Adrenal gland (tissue), 5 donors: ENCODE data around the gene RCAN1.

Experiments used
- POLR2A ChIP-seq, 2 donors: fragments of 450-650 bp; IDR thresholded peaks; one replicate each; pipeline ENCODE4 v1.6.1; 2017; ENCODE audit warnings: antibody characterized with exemption in 2 of 2, mild to moderate bottlenecking in 2 of 2, moderate library complexity in 1 of 2
- TF ChIP-seq, protein P1 (sequence below), 6 experiments: fragments of 450-650 bp in 4 of 6; fragments of 200-600 bp in 2 of 6; sonication (generic) in 1 of 6; IDR thresholded peaks; 1 replicate in 5 of 6; 2 replicates in 1 of 6; pipeline versions ENCODE4 v1.5.1 to v1.8.0; 2016 to 2021; ENCODE audit warnings: antibody characterized with exemption in 6 of 6, mild to moderate bottlenecking in 2 of 6, moderate library complexity in 1 of 6
- donor health status: DM: no; HTN: no; CAD: no.

DNA sequence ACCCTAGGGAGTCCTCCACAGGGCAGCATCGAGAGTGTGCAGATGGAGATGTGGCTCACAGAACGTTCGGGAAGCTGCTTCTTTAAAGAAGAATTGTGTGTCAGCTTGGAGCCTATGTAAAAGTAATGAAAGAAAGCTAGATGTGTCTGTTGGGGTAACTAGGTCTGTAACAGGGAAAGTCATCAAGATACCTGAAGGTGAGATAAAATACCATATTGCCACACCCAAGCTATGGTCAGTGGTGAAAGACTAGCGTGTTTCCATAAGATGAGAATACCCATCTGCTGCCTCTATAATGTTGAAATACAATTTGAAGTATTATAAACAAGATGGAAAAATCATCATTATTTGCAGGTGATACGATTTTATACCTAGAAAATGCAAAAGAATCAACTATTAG lies 17.5 kb downstream of the RCAN1 start:
- TF ChIP-seq, protein P1, sequence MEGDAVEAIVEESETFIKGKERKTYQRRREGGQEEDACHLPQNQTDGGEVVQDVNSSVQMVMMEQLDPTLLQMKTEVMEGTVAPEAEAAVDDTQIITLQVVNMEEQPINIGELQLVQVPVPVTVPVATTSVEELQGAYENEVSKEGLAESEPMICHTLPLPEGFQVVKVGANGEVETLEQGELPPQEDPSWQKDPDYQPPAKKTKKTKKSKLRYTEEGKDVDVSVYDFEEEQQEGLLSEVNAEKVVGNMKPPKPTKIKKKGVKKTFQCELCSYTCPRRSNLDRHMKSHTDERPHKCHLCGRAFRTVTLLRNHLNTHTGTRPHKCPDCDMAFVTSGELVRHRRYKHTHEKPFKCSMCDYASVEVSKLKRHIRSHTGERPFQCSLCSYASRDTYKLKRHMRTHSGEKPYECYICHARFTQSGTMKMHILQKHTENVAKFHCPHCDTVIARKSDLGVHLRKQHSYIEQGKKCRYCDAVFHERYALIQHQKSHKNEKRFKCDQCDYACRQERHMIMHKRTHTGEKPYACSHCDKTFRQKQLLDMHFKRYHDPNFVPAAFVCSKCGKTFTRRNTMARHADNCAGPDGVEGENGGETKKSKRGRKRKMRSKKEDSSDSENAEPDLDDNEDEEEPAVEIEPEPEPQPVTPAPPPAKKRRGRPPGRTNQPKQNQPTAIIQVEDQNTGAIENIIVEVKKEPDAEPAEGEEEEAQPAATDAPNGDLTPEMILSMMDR (IDR thresholded peaks at IDR 0.05): no peak
- TF ChIP-seq POLR2A (IDR thresholded peaks at IDR 0.05): no peak
